ENCODE data around the gene ZNHIT2. TPM values are rescaled to one million over a fixed set of nuclear protein-coding genes. Genes with fewer than 3 reads are reported as not detected.
A peak's percentile ranks its signal among the peaks of the same experiment; 100 is the strongest.
"Not testable (repeated sequence)": the region's sequence is repeated elsewhere in the genome, so short reads cannot be mapped to it uniquely, and the experiment has no call there.

Gene ZNHIT2
- total and polyA plus RNA-seq, 8 donors: 3.1 to 10.6 (median 5.8) TPM

- TF ChIP-seq, protein P1, sequence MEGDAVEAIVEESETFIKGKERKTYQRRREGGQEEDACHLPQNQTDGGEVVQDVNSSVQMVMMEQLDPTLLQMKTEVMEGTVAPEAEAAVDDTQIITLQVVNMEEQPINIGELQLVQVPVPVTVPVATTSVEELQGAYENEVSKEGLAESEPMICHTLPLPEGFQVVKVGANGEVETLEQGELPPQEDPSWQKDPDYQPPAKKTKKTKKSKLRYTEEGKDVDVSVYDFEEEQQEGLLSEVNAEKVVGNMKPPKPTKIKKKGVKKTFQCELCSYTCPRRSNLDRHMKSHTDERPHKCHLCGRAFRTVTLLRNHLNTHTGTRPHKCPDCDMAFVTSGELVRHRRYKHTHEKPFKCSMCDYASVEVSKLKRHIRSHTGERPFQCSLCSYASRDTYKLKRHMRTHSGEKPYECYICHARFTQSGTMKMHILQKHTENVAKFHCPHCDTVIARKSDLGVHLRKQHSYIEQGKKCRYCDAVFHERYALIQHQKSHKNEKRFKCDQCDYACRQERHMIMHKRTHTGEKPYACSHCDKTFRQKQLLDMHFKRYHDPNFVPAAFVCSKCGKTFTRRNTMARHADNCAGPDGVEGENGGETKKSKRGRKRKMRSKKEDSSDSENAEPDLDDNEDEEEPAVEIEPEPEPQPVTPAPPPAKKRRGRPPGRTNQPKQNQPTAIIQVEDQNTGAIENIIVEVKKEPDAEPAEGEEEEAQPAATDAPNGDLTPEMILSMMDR (IDR thresholded peaks at IDR 0.05): no peak
- H3K4me1 ChIP-seq: peaks cover 0 to 7% of the 10 kb centered on the region in 2 donors
- H3K27me3 ChIP-seq: no peaks in the 10 kb centered on the region
- intact Hi-C loops (cut with DNase I): no loop called here
- H3K36me3 ChIP-seq: no peaks in the 10 kb centered on the region
- ATAC-seq (no peak), DNase-seq (no peak)
- H3K4me3 ChIP-seq: no peak overlapping the region
- H3K9me3 ChIP-seq: no peaks in the 10 kb centered on the region
- no peak overlapping the region for H3K27ac ChIP-seq
Observed at GRCh38 chr11:65156256-65156655, 38.8 kb upstream of the ZNHIT2 start.

- H3K27me3 ChIP-seq: no peaks in the 10 kb centered on the region
- peaks cover 14 to 28% of the 10 kb centered on the region in 2 donors for H3K4me1 ChIP-seq
- H3K4me3 ChIP-seq: no peak overlapping the region
- no peaks in the 10 kb centered on the region for H3K9me3 ChIP-seq
- ATAC-seq: no peak
- H3K27ac ChIP-seq: peak overlapping the region in 1 of 2 donors; percentile 85
- TF ChIP-seq, protein P1 (IDR thresholded peaks at IDR 0.05): no peak
- H3K36me3 ChIP-seq: no peaks in the 10 kb centered on the region
- intact Hi-C loops (cut with DNase I): no loop called here
- DNase-seq: no peak
Observed at GRCh38 chr11:65152122-65152521, 34.6 kb upstream of the ZNHIT2 start.

DNA sequence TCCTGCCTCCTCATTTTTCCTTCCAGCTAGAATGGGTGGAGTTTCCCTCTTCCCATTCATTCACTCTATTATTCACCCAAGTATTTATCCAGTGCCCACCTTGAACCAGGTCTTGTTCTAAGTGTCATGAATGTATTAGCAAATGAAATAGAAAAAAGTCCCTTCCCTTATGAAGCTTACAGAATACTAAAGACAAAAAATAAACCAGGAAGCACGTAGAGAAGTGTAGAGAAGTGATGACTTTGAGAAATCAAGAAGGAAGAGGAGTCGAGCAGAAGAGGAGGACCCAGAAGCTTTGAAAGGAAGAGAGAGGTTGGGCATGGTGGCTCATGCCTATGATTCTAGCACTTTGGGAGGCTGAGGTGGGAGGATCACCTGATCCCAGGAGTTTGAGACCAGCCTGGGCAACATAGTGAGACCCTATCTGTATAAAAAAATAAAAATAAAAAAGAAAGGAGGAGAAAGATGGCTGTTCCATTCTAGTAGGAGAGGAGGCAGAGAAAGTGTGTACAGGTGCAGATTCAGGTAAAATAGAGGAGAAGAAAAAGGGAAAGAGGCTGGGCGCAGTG, 33.9 kb upstream of the ZNHIT2 start:
- DNase-seq: no peak
- H3K36me3 ChIP-seq: no peaks in the 10 kb centered on the region
- no peak overlapping the region for H3K4me3 ChIP-seq
- peaks cover 14 to 28% of the 10 kb centered on the region in 2 donors for H3K4me1 ChIP-seq
- no peaks in the 10 kb centered on the region for H3K9me3 ChIP-seq
- intact Hi-C loops (cut with DNase I): no loop called here
- ATAC-seq: no peak
- peak overlapping the region; percentile 71 to 85 for H3K27ac ChIP-seq
- TF ChIP-seq, protein P1 (IDR thresholded peaks at IDR 0.05): no peak
- no peaks in the 10 kb centered on the region for H3K27me3 ChIP-seq

GRCh38 chr11:65150509-65151299, 33.2 kb upstream of the ZNHIT2 start:
- Histone ChIP-seq H3K27me3 (no peaks in the 10 kb centered on the region), H3K4me1 (peaks cover 14 to 28% of the 10 kb centered on the region in 2 donors), H3K9me3 (no peaks in the 10 kb centered on the region), H3K4me3 (no peak overlapping the region), H3K36me3 (no peaks in the 10 kb centered on the region), H3K27ac (peak overlapping the region; percentile 71 to 85)
- intact Hi-C loops (cut with DNase I): no loop called here
- TF ChIP-seq, protein P1 (IDR thresholded peaks at IDR 0.05): no peak
- DNase-seq (peak; percentile 9 to 95 (median 70)), ATAC-seq (peak; percentile 94)

DNA sequence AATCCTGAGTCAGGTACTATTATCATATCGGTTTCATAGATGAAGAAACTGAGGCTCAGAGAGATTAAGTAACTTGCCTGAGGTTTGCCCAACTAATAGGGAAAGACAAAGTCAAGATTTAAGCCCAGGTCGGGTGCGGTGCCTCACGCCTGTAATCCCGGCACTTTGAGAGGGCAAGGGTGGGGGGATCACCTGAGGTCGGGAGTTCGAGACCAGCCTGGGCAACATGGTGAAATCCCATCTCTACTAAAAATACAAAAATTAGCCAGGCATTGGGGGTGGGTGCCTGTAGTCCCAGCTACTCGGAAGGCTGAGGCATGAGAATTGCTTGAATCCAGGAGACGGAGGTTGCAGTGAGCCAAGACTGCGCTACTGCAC, 32.6 kb upstream of the ZNHIT2 start:
- ATAC-seq; H3K27me3 ChIP-seq; intact Hi-C loops (cut with DNase I); H3K9me3 ChIP-seq; H3K4me3 ChIP-seq; H3K36me3 ChIP-seq; DNase-seq: not testable (repeated sequence)
- peaks cover 14 to 28% of the 10 kb centered on the region in 2 donors for H3K4me1 ChIP-seq
- peak overlapping the region; percentile 71 to 85 for H3K27ac ChIP-seq

Data from left lung (tissue), 10 donors.